HCT116 (cell line): Measurements from ENCODE around the gene SNX15. TPM values are rescaled to one million over a fixed set of nuclear protein-coding genes. Genes with fewer than 3 reads are reported as not detected.
A peak's percentile ranks its signal among the peaks of the same experiment; 100 is the strongest.

Experiments used
- ATAC-seq: fragments of 200-7000 bp; cut with Tn5 transposase; 2 replicates; pipeline ENCODE4 v1.9.1; 2020; ENCODE audit warnings: mild to moderate bottlenecking, moderate library complexity
- BruUV-seq: library from RNA; stranded (reverse); fragments of 400-500 nt; replicated peaks from 2 replicates; lab custom pipeline; 2021; lab: Mats Ljungman, UMichigan
- CTCF ChIA-PET: fragments of 300-600 bp; sonication (Branson Sonifier 250); formaldehyde crosslinking; loops from one replicate; lab custom pipeline; 2021; ENCODE audit warnings: antibody characterized with exemption; lab: Charles Lee
- POLR2A ChIA-PET: fragments of 300-600, 350-600 bp; sonication (Branson Sonifier 250); formaldehyde crosslinking; loops from one replicate; lab custom pipeline; 2021; ENCODE audit warnings: antibody characterized with exemption; lab: Charles Lee
- RAD21 ChIA-PET, 2 experiments: fragments of 300-600 bp; sonication (Branson Sonifier 250); formaldehyde crosslinking; loops; one replicate each; lab custom pipeline; 2023; ENCODE audit warnings: low total read pairs in 2 of 2; ENCODE audit not compliant: uncharacterized antibody in 2 of 2, unreplicated experiment in 2 of 2, low non-redundant PET in 1 of 2; lab: Charles Lee
- DNase-seq: peaks from one replicate; pipeline ENCODE4 v3.0.0-alpha.2; 2010; ENCODE audit warnings: low read depth, low spot score
- H2AFZ ChIP-seq: fragments of 200-600 bp; shearing (Covaris generic), sonication (generic); 2 replicates; pipeline ENCODE4 v1.6.1; 2017; ENCODE audit warnings: low read depth, mixed run types, mixed read lengths, antibody characterized with exemption, low read length; ENCODE audit not compliant: poor library complexity, severe bottlenecking
- H3K27ac ChIP-seq: 2 replicates; pipeline ENCODE4 v1.5.1; 2012; ENCODE audit warnings: low read depth, low read length
- H3K27me3 ChIP-seq: fragments of 200-600 bp; sonication (generic); 2 replicates; pipeline ENCODE4 v1.6.1; 2016; ENCODE audit warnings: mixed run types, low read length, mixed read lengths; ENCODE audit not compliant: insufficient read depth
- H3K36me3 ChIP-seq, 2 experiments: fragments of 200-500 bp in 1 of 2; fragments of 200-600 bp in 1 of 2; sonication (Bioruptor generic) in 1 of 2; sonication (generic) in 1 of 2; 2 replicates each; pipeline versions ENCODE4 v1.5.1 to v1.6.1; 2014 to 2016; ENCODE audit warnings: low read length in 2 of 2, inconsistent platforms in 1 of 2, mixed read lengths in 1 of 2, mixed run types in 1 of 2; ENCODE audit not compliant: insufficient read depth in 2 of 2, control insufficient read depth in 1 of 2
- H3K4me1 ChIP-seq, 2 experiments: fragments of 200-600 bp in 1 of 2; sonication (generic) in 1 of 2; 2 replicates each; pipeline versions ENCODE4 v1.5.1 to v1.6.1; 2012 to 2017; ENCODE audit warnings: low read length in 2 of 2, inconsistent platforms in 1 of 2, mild to moderate bottlenecking in 1 of 2, mixed read lengths in 1 of 2, mixed run types in 1 of 2, moderate library complexity in 1 of 2; ENCODE audit not compliant: insufficient read depth in 2 of 2, control insufficient read depth in 1 of 2
- H3K4me2 ChIP-seq: fragments of 200-600 bp; sonication (generic); 2 replicates; pipeline ENCODE4 v1.6.1; 2017; ENCODE audit warnings: mixed run types, low read length, mixed read lengths
- H3K4me3 ChIP-seq, 2 experiments: fragments of 200-600 bp in 1 of 2; sonication (generic) in 1 of 2; replicated peaks in 1 of 2; 2 replicates each; pipeline ENCODE4 v1.5.1; 2011 to 2016; ENCODE audit warnings: low read length in 2 of 2, control low read depth in 1 of 2, low read depth in 1 of 2, mild to moderate bottlenecking in 1 of 2, mixed read lengths in 1 of 2, mixed run types in 1 of 2
- H3K79me2 ChIP-seq: fragments of 200-600 bp; sonication (generic); 2 replicates; pipeline ENCODE4 v1.6.1; 2017; ENCODE audit warnings: mild to moderate bottlenecking, mixed run types, low read length, moderate library complexity, mixed read lengths; ENCODE audit not compliant: insufficient read depth
- H3K9ac ChIP-seq: fragments of 200-600 bp; sonication (generic); 2 replicates; pipeline ENCODE4 v1.6.1; 2016; ENCODE audit warnings: low read length, mixed read lengths
- H3K9me2 ChIP-seq: fragments of 200-600 bp; sonication (generic), shearing (Covaris generic); 2 replicates; pipeline ENCODE4 v1.6.1; 2017; ENCODE audit warnings: mixed run types, mild to moderate bottlenecking, moderate library complexity; ENCODE audit not compliant: insufficient read depth
- H3K9me3 ChIP-seq, 2 experiments: fragments of 200-500 bp in 1 of 2; fragments of 200-600 bp in 1 of 2; sonication (Bioruptor generic) in 1 of 2; sonication (generic) in 1 of 2; 2 replicates each; pipeline ENCODE4 v1.6.1; 2014 to 2017; ENCODE audit warnings: low read length in 2 of 2, mixed read lengths in 2 of 2, inconsistent platforms in 1 of 2, low read depth in 1 of 2, mild to moderate bottlenecking in 1 of 2, mixed run types in 1 of 2, moderate library complexity in 1 of 2; ENCODE audit not compliant: control insufficient read depth in 1 of 2, insufficient read depth in 1 of 2
- H4K20me1 ChIP-seq: fragments of 200-600 bp; sonication (generic), shearing (Covaris generic); 2 replicates; pipeline ENCODE4 v1.6.1; 2017; ENCODE audit warnings: mixed run types, mild to moderate bottlenecking, moderate library complexity; ENCODE audit not compliant: insufficient read depth
- ATF3 ChIP-seq: IDR thresholded peaks from 2 replicates; pipeline ENCODE4 v1.6.1; 2012
- CEBPB ChIP-seq: IDR thresholded peaks from 2 replicates; pipeline ENCODE4 v1.6.1; 2012; ENCODE audit warnings: low read depth
- EZH2 ChIP-seq: fragments of 200-600 bp; sonication (generic); IDR thresholded peaks from 2 replicates; pipeline ENCODE4 v1.6.1; 2017; ENCODE audit warnings: antibody characterized with exemption, mixed run types
- EZH2phosphoT487 ChIP-seq: fragments of 200-600 bp; IDR thresholded peaks from 2 replicates; pipeline ENCODE4 v1.6.1; 2018; ENCODE audit warnings: antibody characterized with exemption, borderline replicate concordance
- JUND ChIP-seq: IDR thresholded peaks from 2 replicates; pipeline ENCODE4 v1.6.1; 2012
- POLR2AphosphoS5 ChIP-seq: IDR thresholded peaks from 2 replicates; pipeline ENCODE4 v1.6.1; 2011; ENCODE audit warnings: mild to moderate bottlenecking, low read depth, low read length, moderate library complexity
- RAD21 ChIP-seq: IDR thresholded peaks from 2 replicates; pipeline ENCODE4 v1.6.1; 2012; ENCODE audit warnings: low read depth, mild to moderate bottlenecking
- REST ChIP-seq: IDR thresholded peaks from 2 replicates; pipeline ENCODE4 v1.6.1; 2012; ENCODE audit warnings: low read depth
- TCF7L2 ChIP-seq: IDR thresholded peaks from 2 replicates; pipeline ENCODE4 v1.7.0; 2011; ENCODE audit warnings: borderline replicate concordance, inconsistent platforms; ENCODE audit not compliant: insufficient read depth, insufficient read length; ENCODE audit errors: extremely low read depth
- YY1 ChIP-seq: IDR thresholded peaks from 2 replicates; pipeline ENCODE4 v1.6.1; 2011; ENCODE audit warnings: low read length, low read depth, moderate library complexity, mild to moderate bottlenecking; ENCODE audit not compliant: insufficient replicate concordance; ENCODE audit errors: extremely low read depth
- ZNF274 ChIP-seq: fragments of 200-500 bp; sonication (Bioruptor generic); IDR thresholded peaks from 2 replicates; pipeline ENCODE4 v1.6.1; 2014; ENCODE audit warnings: mild to moderate bottlenecking, low read depth, low read length, inconsistent platforms
- intact Hi-C: fragments of 100-400 bp; cut with micrococcal nuclease; formaldehyde crosslinking; loops from 2 replicates; pipeline ENCODE4 v1.10.0; 2022
- total RNA-seq: library from RNA; stranded (reverse); gene quantifications from one replicate; pipeline ENCODE4 v1.2.1, GENCODE V29; 2021; ENCODE audit not compliant: unreplicated experiment

The SNX15 gene
- total RNA-seq, 1 experiment from 2014 or later = 16.8 TPM

GRCh38 chr11:64990222-64990923, 36.9 kb upstream of the SNX15 start:
- 0 out of 2 replicates have a peak overlapping the region, but pooled peaks have one; percentile 12 for H3K9ac ChIP-seq
- H3K4me3 ChIP-seq = no peak overlapping the region
- TF ChIP-seq YY1 (no peak), RAD21 (no peak), ATF3 (no peak), ZNF274 (no peak), TCF7L2 (no peak), POLR2AphosphoS5 (no peak), CEBPB (no peak), REST (no peak), JUND (no peak), EZH2phosphoT487 (no peak), EZH2 (no peak)
- H3K9me3 ChIP-seq = no peaks in the 10 kb centered on the region
- no peak for DNase-seq
- H3K4me1 ChIP-seq = peaks cover 3 to 15% of the 10 kb centered on the region in 2 experiments; a peak in 3 of 4 replicates
- H3K79me2 ChIP-seq = no peaks in the 10 kb centered on the region
- intact Hi-C loops = no loop called here
- H3K27me3 ChIP-seq = no peaks in the 10 kb centered on the region
- no peaks in the 10 kb centered on the region for H4K20me1 ChIP-seq
- peak overlapping the region; percentile 47 for H3K4me2 ChIP-seq
- H3K27ac ChIP-seq = no peak overlapping the region
- no peaks in the 10 kb centered on the region for H3K9me2 ChIP-seq
- ChIA-PET CTCF (no interaction called here), POLR2A (no interaction called here), RAD21 (no interaction called here)
- H3K36me3 ChIP-seq = no peaks in the 10 kb centered on the region
- no TSS peak for BruUV-seq
- no peak for ATAC-seq
- no peak overlapping the region for H2AFZ ChIP-seq
